Mucosa of rectum (tissue), 2 donors: ENCODE measurements around the gene PRSS35.
"Not testable (repeated sequence)": the region's sequence is repeated elsewhere in the genome, so short reads cannot be mapped to it uniquely, and the experiment has no call there.

Experiments used
- H3K27ac ChIP-seq, 2 donors: one replicate each; pipeline ENCODE4 v1.7.0; 2013; ENCODE audit warnings: inconsistent platforms in 2 of 2, low read depth in 2 of 2, low read length in 2 of 2
- H3K27me3 ChIP-seq, 2 donors: one replicate each; pipeline ENCODE4 v1.7.0; 2013; ENCODE audit warnings: low read length in 2 of 2; ENCODE audit not compliant: control insufficient read depth in 2 of 2, insufficient read depth in 2 of 2
- H3K36me3 ChIP-seq, 2 donors: one replicate each; pipeline ENCODE4 v1.7.0; 2013; ENCODE audit warnings: low read length in 2 of 2; ENCODE audit not compliant: control insufficient read depth in 2 of 2, insufficient read depth in 2 of 2
- H3K4me1 ChIP-seq, 2 donors: one replicate each; pipeline ENCODE4 v1.7.0; 2013; ENCODE audit warnings: low read length in 2 of 2, mild to moderate bottlenecking in 1 of 2; ENCODE audit not compliant: control insufficient read depth in 2 of 2, insufficient read depth in 2 of 2
- H3K4me3 ChIP-seq, 2 donors: one replicate each; pipeline ENCODE4 v1.7.0; 2013; ENCODE audit warnings: low read length in 2 of 2
- H3K9ac ChIP-seq, 2 donors: one replicate each; pipeline ENCODE4 v1.7.0; 2013; ENCODE audit warnings: low read length in 2 of 2, low read depth in 1 of 2, mild to moderate bottlenecking in 1 of 2
- H3K9me3 ChIP-seq, 2 donors: one replicate each; pipeline ENCODE4 v1.7.0; 2013; ENCODE audit warnings: low read length in 2 of 2; ENCODE audit not compliant: control insufficient read depth in 2 of 2
- donor health status: healthy.
- donor health status: Normal muscosa, but diverticular disease.

Gene PRSS35

GRCh38 chr6:83476971-83477370 is 35.4 kb upstream of the PRSS35 start:
- H3K36me3 ChIP-seq, result no peaks in the 10 kb centered on the region
- H3K9ac ChIP-seq, result no peak overlapping the region
- no peaks in the 10 kb centered on the region for H3K4me1 ChIP-seq
- no peak overlapping the region for H3K4me3 ChIP-seq
- no peak overlapping the region for H3K27ac ChIP-seq
- H3K9me3 ChIP-seq, result no peaks in the 10 kb centered on the region
- H3K27me3 ChIP-seq, result no peaks in the 10 kb centered on the region

DNA sequence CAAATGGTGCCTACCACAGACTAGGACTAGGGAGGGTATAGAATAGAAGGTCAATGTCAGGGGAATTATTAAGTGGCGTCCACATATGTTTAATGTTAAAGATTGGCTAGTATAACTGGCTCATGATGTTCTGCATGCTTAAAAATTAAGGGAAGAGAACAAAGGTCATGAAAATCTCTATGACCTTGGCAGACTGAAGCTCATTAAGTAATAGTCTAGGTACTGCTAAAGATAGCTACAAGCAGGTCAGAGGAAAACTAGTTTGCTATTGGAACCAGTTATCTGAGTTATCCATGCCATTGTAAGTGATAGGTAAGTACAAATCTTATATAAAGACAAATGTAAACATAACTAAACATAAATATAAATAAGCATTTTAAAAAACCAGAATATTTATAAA is 32.9 kb upstream of the PRSS35 start:
- H3K27ac ChIP-seq, result no peak overlapping the region
- no peaks in the 10 kb centered on the region for H3K9me3 ChIP-seq

DNA sequence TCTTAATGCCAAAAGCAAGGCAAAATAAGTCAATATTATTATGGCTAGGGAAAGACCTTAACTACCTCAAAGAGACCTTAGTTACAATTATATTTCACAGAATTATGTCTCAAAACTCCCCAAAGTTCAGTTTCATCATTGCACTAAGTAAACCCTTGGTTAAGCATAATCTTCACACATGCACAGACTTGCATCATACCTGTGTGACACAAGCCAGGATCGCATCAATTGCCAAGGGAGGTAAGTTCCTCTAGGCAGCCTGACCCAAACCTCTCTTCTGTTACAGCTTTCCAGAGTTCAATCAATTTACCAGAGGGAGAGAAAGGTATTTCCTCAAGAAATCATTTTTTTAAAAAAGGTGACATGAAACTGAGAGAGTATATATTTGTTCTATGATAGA is 31.9 kb upstream of the PRSS35 start:
- Histone ChIP-seq H3K27ac (no peak overlapping the region), H3K36me3 (no peaks in the 10 kb centered on the region), H3K9ac (no peak overlapping the region)

More for the DNA sequence above, 32.9 kb upstream of the PRSS35 start:
- Histone ChIP-seq H3K4me3 (no peak overlapping the region), H3K27me3 (no peaks in the 10 kb centered on the region), H3K4me1 (no peaks in the 10 kb centered on the region), H3K36me3 (no peaks in the 10 kb centered on the region), H3K9ac (no peak overlapping the region)

DNA sequence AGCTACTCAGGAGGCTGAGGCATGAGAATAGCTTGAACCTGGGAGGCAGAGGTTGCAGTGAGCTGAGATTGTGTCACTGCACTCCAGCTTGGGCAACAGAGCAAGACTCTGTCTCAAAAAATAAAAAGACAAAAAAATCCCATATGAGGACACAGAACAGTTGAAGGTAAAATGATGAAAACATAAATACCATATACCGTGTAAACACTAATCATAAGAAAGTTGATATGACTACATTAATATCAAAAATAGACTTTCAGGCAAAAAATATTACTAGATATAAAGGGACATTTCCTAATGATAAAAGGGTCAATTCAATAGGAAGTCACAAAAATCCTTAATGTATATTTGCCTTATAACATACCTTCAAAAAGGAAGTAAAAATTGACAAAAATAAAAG is 30.4 kb upstream of the PRSS35 start:
- not testable (repeated sequence) for H3K27ac ChIP-seq, H3K36me3 ChIP-seq, H3K9me3 ChIP-seq, H3K27me3 ChIP-seq, H3K4me3 ChIP-seq, H3K9ac ChIP-seq, H3K4me1 ChIP-seq

More for the DNA sequence above, 31.9 kb upstream of the PRSS35 start:
- Histone ChIP-seq H3K27me3 (no peaks in the 10 kb centered on the region), H3K4me3 (no peak overlapping the region), H3K4me1 (no peaks in the 10 kb centered on the region), H3K9me3 (no peaks in the 10 kb centered on the region)

- H3K4me1 ChIP-seq, result no peaks in the 10 kb centered on the region
- no peak overlapping the region for H3K4me3 ChIP-seq
- H3K27me3 ChIP-seq, result no peaks in the 10 kb centered on the region
- H3K9me3 ChIP-seq, result no peaks in the 10 kb centered on the region
- no peak overlapping the region for H3K27ac ChIP-seq
- H3K9ac ChIP-seq, result no peak overlapping the region
- no peaks in the 10 kb centered on the region for H3K36me3 ChIP-seq
These were observed 23.9 kb upstream of the PRSS35 start for GRCh38 chr6:83488448-83488847.

DNA sequence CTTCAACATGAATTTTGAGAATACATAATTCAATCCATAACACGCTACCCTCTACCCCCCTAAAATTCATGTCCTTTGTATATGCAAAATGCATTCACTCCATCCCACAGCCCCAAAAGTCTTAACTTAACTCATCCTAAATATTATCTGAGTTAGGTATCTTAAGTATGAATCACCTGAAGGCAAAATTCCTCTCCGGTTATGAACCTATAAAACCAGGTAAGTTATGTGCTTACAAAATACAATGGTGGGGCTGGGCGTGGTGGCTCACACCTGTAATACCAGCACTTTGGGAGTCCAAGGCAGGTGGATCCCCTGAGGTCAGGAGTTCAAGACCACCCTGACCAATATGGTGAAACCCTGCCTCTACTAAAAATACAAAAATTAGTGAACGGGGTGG is 23.5 kb upstream of the PRSS35 start:
- Histone ChIP-seq H3K4me3 (no peak overlapping the region), H3K9me3 (no peaks in the 10 kb centered on the region), H3K27me3 (no peaks in the 10 kb centered on the region), H3K4me1 (no peaks in the 10 kb centered on the region), H3K27ac (no peak overlapping the region), H3K36me3 (no peaks in the 10 kb centered on the region), H3K9ac (no peak overlapping the region)

DNA sequence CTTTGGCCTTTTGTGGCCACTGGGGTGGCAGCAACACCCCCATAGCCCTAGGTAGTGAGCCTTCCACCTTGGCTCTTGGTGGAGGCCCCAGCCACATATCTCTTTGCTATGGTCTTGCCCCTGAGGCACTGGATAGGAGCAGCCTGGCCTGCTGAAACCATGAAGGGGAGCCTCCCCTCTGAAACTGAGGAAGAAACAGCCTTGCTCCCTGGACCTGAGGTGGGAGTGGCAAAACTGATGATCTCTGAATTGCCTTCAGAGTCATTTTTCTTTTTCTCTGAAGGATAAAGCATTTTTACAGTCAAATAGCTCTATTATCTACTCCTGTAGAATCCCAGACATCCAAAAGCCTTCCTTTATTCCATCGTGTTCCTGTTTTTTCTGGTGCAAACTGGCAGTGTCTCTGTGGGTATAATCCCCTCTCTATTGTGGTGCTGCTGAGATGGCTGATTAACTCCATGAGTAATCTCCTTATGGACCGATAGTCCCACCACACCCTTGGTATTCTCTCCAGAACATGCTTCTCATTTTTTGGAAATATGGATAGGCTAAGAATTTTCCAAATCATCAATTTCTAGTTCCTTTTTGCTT is 22.0 kb upstream of the PRSS35 start:
- Histone ChIP-seq H3K36me3 (no peaks in the 10 kb centered on the region), H3K9ac (no peak overlapping the region), H3K4me3 (no peak overlapping the region), H3K27ac (no peak overlapping the region), H3K9me3 (no peaks in the 10 kb centered on the region), H3K27me3 (no peaks in the 10 kb centered on the region), H3K4me1 (no peaks in the 10 kb centered on the region)

DNA sequence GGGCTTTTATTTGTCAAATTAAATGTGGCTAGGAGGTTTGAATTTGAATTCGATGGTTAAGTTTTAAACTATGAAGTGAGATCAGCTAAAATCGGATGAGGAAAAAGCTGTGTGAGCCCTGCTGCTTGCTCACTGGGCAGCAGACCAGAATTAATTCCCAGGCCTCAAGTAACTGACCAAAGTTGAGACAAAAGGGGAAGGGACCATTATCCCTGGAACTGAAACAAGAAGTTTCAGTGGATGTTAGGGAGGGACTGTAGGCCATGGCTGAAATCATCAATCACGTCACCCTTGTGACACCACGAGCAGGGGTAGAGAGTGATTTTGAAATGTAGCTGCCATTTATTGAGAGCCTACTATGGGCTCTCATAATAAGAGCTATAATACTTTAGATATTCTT is 7.0 kb upstream of the PRSS35 start:
- H3K36me3 ChIP-seq, result no peaks in the 10 kb centered on the region
- H3K27me3 ChIP-seq, result no peaks in the 10 kb centered on the region
- H3K27ac ChIP-seq, result no peak overlapping the region
- H3K9me3 ChIP-seq, result no peaks in the 10 kb centered on the region
- no peak overlapping the region for H3K4me3 ChIP-seq
- no peaks in the 10 kb centered on the region for H3K4me1 ChIP-seq
- H3K9ac ChIP-seq, result no peak overlapping the region

- Histone ChIP-seq H3K9me3 (no peaks in the 10 kb centered on the region), H3K4me1 (peaks cover 2 to 8% of the 10 kb centered on the region in 2 donors), H3K9ac (no peak overlapping the region), H3K27me3 (no peaks in the 10 kb centered on the region), H3K36me3 (no peaks in the 10 kb centered on the region), H3K4me3 (no peak overlapping the region), H3K27ac (no peak overlapping the region)
These were observed 2.9 kb upstream of the PRSS35 start for GRCh38 chr6:83509441-83509840.

DNA sequence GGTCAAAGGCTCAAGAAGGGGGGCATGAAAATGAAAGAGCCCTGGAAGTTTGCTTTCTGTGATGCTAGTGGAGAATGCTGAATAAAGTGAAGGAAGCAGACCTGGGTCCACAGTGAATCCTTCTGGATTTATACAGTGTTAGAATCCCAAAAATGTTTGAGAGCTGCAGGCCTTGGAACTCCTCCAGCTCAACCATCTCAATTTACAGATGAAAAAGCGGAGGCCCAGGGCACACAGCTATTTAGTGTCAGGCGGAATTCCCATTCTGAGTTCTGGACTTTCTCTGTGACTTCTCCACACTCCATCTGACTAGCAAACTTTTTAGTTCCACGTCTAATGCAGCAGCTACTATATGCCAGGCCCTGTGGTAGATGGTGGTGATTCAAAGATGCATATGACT is 1.5 kb upstream of the PRSS35 start:
- peaks cover 2 to 8% of the 10 kb centered on the region in 2 donors for H3K4me1 ChIP-seq
- H3K9ac ChIP-seq, result no peak overlapping the region
- no peak overlapping the region for H3K4me3 ChIP-seq
- no peak overlapping the region for H3K27ac ChIP-seq
- H3K36me3 ChIP-seq, result no peaks in the 10 kb centered on the region
- no peaks in the 10 kb centered on the region for H3K9me3 ChIP-seq
- H3K27me3 ChIP-seq, result no peaks in the 10 kb centered on the region

- H3K27me3 ChIP-seq, result no peaks in the 10 kb centered on the region
- no peak overlapping the region for H3K9ac ChIP-seq
- no peaks in the 10 kb centered on the region for H3K36me3 ChIP-seq
- no peak overlapping the region for H3K4me3 ChIP-seq
- no peak overlapping the region for H3K27ac ChIP-seq
- no peaks in the 10 kb centered on the region for H3K9me3 ChIP-seq
- H3K4me1 ChIP-seq, result peaks cover 2 to 8% of the 10 kb centered on the region in 2 donors
These were observed 1.1 kb upstream of the PRSS35 start for GRCh38 chr6:83511266-83511665.
